ENCODE data around the gene NPRL2.
A peak's percentile ranks its signal among the peaks of the same experiment; 100 is the strongest.

NPRL2 gene

GRCh38 chr3:50347187-50347813, 3.3 kb downstream of the NPRL2 start:
- peak; percentile 79 for DNase-seq

- peak; percentile 66 for DNase-seq
Observed at GRCh38 chr3:50345586-50346234, 4.9 kb downstream of the NPRL2 start, which contains the start of gene ZMYND10. Gene ZMYND10, minus strand, starts transcription at chr3:50345732. Its CDS starts 153 bp downstream, at chr3:50345579.

DNA sequence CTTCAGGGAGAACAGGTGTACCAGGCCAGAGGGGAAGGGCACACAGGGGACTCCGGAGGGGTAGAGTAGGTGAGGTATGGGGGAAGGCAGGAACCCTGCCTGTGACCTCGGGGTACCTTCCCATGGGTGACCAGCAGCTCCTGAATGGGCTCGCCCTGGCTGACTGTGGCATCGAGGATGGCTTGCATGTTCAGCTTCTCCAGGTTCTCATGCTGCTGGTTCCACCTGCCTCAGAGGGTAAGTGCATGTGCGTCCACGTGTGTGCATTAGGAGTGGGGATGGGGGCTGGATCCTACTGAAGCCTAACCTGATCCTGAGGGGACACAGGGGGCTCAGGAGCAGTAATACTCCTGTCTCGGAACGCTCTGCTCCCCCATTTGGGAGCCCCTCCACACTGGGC, 5.6 kb downstream of the NPRL2 start:
- no peak for DNase-seq

GRCh38 chr3:50342813-50343633, 7.6 kb downstream of the NPRL2 start:
- no peak for DNase-seq

DNA sequence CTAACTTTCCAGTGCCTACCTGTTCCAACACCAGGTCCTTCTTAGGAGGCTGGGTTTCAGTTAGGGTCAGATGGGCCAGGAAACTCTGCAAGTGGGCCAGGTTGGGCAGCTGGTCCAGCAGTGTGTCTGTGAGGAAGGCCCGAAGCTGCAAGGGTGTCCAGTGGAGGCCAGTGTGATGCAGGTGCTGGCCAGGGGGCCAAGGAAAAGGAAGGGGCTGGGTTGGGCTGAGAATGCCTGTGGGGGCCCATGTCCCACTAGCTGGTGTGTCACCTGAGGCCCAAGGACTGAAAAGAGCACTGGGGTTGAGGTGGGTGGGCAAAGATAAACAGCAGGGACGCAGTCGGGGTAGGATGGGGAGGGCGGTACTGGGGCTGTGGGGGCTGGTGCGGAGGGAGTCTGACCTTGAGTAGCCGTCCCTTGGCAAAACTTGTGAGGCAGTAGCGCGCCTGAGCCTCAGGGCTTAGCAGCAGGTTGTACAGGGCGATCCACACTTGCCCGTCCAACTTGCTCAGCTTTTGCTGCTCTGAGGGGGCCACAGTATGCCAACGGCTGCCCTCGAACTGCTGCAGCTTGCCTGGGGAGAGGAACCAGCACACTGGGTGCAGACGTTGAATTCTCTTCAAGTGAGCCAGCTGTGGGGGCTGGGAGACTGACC, 8.5 kb downstream of the NPRL2 start:
- no peak for DNase-seq

DNA sequence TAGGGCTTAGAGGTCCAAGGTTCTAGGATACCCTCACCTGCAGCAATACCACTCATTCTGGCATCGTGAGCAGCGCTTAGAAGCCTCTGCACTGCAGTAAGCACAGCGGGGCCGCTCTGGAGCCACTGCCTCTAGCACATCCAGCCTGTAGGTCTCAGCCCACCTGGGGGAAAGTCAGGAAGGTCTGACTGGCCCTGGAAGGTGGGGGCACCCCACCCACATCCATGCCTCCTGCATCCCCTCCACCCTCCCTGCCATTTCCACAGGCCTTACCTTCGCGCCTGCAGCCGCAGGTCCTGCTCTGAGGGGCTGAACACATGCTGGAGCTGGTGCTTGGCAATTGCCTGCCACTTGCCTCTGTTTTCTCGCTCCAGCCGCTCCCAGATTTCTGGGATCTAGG, 9.0 kb downstream of the NPRL2 start:
- no peak for DNase-seq

GRCh38 chr3:50340448-50341329, 9.9 kb downstream of the NPRL2 start, which contains the start of gene RASSF1:
Gene RASSF1, minus strand, starts transcription at chr3:50340836. Its CDS starts 31 bp downstream, at chr3:50340805.
- DNase-seq: peak; percentile 77

DNA sequence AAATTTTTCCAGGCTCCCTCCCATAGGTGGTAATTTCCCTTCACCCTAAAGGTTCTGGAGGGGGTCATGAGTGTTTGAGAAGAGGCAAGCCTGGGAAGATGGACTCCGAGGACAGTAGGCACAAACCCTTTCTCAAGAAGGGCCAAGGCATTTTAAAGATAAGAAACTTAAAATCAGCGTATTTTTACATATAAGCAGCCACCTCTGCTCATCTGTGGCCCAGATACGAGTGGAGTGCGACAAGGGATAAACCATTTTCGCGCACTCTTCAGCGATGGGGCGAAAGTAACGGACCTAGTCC, 10.5 kb downstream of the NPRL2 start:
- no peak for DNase-seq

DNA sequence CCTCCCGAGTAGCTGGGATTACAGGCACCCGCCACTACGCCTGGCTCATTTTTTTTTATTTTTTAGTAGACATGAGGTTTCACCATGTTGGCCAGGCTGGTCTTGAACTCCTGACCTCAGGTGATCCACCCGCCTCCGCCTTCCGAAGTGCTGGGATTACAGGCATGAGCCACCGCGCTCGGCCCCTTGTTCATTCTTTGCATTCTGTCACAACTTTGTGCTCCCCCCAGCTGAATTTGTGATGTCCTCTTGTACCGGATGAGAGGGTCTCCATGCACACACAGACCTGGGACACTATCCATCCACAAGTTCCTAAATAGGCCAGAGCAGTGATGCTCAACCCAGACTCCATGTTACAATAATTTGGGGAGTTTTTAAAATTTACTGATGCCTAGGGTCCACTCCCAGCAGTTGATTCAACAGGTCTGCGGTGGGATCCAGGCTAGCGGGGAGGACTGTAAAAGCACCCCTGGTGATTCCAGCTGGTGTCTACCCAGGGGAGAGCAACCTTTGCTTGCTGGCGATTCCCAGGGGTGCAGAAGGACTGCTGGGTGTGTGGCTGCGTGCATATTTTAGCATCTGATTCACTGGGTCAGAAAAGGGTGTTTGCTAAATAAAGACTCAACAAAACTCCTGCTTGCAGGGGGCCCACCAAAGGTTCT, 11.0 kb downstream of the NPRL2 start:
- no peak for DNase-seq

DNA sequence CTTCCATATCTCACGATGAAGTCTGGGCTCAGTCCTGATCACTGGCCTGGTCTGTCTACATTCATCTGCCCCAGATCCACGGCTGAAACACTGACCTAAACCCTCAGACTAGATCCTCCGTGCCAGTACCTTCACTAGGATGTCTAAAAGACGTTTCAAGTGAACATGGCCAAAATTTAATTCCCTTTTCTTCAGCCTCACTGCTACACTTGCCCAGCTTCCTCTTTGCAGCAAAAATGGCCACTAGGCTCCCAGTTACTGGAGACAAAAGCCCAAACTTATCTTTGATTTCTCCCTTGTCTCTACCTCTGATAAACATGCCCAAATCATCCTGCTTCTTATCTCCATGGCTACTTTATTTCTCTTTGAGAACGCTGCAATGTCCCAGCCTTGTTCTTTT, 11.6 kb downstream of the NPRL2 start:
- DNase-seq: no peak

- peak; percentile 94 for DNase-seq
Observed at GRCh38 chr3:50337175-50337861, 13.3 kb downstream of the NPRL2 start.

DNA sequence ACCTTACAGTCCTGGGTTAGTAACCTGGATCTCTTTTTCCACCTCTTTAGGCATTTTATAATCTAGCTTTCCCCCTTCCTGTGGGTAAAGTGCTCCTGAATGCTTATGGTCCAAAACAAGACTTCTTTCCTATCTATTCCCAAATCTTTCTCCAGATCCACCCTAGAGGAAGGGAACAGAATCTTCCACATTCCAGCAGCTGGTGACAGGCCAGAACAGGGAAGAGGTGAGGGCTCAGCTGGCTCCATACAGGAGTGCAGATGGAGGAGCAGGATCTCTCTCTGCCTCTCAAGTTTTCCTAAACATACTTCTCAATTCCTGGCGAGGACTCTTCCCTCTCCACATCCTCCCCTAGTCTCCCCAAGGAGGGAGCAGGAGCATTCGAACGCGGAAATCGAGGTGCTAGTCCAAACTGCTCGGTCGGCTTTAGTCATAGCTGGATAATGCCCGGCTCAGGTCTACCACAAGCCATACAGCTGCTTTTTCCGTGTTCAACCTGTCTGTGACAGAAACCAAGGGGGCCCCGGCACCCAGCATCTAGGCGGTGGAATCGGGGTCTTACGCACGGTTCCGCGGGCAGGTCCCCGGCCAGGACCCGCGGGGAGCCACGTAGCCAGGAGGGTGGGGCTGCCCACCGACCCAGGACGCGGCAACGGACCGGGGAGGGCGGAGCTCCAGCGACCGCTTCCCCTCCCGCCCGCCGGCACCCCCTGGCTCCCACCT, 14.0 kb downstream of the NPRL2 start:
- no peak for DNase-seq

- DNase-seq: no peak
Observed at GRCh38 chr3:50334339-50335075, 16.1 kb downstream of the NPRL2 start.

GRCh38 chr3:50333744-50334328, 16.7 kb downstream of the NPRL2 start:
- DNase-seq: no peak

DNA sequence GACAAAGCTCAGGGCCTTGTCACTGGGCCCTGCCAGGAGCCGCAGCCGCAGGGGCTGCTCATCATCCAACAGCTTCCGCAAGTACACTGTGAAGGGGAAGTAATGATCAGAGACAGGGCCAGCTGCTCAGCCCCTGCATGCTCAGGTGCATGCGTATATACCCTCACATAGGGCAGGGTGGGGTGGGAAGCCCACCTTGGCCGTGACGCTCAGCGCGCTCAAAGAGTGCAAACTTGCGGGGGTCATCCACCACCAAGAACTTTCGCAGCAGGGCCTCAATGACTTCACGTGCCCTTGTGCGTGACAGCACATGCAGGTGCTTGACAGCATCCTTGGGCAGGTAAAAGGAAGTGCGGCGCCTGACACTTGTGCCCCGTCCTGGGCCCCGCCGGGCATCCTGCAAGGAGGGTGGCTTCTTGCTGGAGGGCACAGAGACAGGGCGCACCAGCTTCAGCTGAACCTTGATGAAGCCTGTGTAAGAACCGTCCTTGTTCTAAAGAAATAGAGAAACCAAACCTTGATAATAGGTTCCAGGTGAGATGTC, 19.1 kb downstream of the NPRL2 start:
- DNase-seq: no peak

DNA sequence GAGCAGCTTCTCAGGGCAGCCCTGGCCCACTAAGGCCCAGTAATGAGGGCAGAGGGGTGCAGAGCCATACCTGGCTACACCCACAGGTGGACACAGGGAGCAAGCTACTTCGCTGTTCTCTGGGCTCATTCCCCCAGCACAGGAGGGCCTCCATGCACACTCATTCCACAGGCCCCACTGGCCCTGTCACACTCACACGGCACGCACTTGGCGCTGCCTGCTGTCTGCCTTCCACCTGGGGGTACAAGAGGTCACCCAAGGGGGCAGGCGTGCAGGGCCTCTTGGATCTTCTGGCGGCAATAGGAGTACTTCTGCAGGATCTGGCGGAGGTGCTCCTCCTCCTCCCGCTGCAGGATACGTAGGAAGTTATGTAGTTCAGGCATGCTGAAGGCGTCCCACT, 20.2 kb downstream of the NPRL2 start:
- no peak for DNase-seq

- DNase-seq: peak; percentile 93
Observed at GRCh38 chr3:50327943-50328691, 22.5 kb downstream of the NPRL2 start, which contains the start of gene TUSC2. Gene TUSC2, minus strand, starts transcription at chr3:50328223. Its CDS starts 124 bp downstream, at chr3:50328099.

GRCh38 chr3:50327129-50327528, 23.4 kb downstream of the NPRL2 start:
- DNase-seq: no peak

All from activated gamma-delta T cell treated with Interleukin-2 at 50 U/mL for 16 hours (primary cell).